ENCODE measurements around the gene KRTDAP.

Gene KRTDAP

DNA sequence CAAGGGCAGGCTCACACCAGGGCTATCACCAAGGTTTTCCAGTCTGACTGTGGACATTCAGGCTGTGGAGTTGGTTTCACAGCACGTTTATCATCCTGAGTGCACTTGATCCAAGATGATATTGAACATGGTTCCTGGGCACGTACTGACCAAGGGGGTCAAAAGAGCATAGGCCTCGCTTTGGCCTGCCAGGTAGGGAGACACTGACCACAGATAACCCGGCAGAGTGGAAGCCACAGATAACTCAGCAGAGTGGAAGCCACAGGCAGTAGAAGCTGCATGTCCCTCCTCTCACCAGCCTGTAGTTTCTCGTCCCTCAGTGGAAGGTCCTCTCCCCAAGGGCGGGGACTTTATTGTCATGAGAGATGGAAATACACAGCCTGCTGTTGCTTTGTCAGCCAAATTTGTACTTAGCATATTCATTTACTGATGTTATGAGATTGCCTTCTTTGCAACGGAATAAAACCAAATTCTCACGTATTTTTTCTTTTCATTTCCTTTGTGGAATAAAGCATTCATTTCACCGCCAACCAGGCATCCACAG, 8.8 kb upstream of the KRTDAP start:
- DNase-seq (ENCODE audit: low read depth) = no peak
- H3K4me3 ChIP-seq (ENCODE audit: low read depth, low read length) = no peak overlapping the region
- TF ChIP-seq, protein P1, sequence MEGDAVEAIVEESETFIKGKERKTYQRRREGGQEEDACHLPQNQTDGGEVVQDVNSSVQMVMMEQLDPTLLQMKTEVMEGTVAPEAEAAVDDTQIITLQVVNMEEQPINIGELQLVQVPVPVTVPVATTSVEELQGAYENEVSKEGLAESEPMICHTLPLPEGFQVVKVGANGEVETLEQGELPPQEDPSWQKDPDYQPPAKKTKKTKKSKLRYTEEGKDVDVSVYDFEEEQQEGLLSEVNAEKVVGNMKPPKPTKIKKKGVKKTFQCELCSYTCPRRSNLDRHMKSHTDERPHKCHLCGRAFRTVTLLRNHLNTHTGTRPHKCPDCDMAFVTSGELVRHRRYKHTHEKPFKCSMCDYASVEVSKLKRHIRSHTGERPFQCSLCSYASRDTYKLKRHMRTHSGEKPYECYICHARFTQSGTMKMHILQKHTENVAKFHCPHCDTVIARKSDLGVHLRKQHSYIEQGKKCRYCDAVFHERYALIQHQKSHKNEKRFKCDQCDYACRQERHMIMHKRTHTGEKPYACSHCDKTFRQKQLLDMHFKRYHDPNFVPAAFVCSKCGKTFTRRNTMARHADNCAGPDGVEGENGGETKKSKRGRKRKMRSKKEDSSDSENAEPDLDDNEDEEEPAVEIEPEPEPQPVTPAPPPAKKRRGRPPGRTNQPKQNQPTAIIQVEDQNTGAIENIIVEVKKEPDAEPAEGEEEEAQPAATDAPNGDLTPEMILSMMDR (conservative IDR thresholded peaks at IDR 0.05; ENCODE audit: low read depth, low read length) = no peak

DNA sequence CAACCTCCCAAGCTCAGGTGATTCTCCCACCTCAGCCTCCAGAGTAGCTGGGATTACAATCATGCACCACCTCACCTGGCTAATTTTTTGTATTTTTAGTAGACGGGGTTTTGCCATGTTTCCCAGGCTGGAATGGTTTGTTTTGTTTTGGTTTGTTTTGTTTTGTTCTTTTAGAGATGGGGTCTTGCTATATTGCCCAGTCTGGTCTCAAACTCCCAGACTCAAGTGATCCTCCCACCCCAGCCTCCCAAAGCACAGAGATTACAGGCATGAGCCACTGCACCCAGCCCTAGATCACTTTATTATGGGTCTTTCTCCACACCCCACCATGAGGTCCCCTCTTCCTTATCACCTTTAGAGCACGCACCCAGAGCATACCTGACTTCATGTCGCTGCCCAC, 8.0 kb upstream of the KRTDAP start:
- no peak for DNase-seq (ENCODE audit: low read depth)
- TF ChIP-seq, protein P1 (conservative IDR thresholded peaks at IDR 0.05; ENCODE audit: low read depth, low read length) = no peak
- no peak overlapping the region for H3K4me3 ChIP-seq (ENCODE audit: low read depth, low read length)

DNA sequence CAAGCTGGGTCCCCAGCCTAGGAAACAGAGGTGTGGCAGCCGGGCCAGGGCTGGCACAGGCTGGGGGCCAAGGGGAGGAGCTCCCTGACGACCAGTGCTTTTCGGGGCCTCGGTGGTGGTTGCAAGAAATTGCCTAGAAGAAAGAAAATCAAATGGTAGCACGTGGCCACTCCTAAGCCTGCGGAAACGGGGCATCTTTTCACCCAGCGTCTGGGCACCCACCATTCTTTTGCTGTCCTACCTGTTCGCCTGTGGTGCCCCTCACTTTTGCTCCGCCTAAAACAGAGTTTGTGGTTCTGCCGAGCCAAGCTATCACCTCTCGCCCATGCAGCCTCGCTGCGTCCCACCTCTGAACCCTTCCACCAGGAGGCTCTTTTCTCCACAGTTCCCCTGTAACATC, 7.1 kb upstream of the KRTDAP start:
- no peak for DNase-seq (ENCODE audit: low read depth)
- TF ChIP-seq, protein P1 (conservative IDR thresholded peaks at IDR 0.05; ENCODE audit: low read depth, low read length) = no peak
- H3K4me3 ChIP-seq (ENCODE audit: low read depth, low read length) = no peak overlapping the region

DNA sequence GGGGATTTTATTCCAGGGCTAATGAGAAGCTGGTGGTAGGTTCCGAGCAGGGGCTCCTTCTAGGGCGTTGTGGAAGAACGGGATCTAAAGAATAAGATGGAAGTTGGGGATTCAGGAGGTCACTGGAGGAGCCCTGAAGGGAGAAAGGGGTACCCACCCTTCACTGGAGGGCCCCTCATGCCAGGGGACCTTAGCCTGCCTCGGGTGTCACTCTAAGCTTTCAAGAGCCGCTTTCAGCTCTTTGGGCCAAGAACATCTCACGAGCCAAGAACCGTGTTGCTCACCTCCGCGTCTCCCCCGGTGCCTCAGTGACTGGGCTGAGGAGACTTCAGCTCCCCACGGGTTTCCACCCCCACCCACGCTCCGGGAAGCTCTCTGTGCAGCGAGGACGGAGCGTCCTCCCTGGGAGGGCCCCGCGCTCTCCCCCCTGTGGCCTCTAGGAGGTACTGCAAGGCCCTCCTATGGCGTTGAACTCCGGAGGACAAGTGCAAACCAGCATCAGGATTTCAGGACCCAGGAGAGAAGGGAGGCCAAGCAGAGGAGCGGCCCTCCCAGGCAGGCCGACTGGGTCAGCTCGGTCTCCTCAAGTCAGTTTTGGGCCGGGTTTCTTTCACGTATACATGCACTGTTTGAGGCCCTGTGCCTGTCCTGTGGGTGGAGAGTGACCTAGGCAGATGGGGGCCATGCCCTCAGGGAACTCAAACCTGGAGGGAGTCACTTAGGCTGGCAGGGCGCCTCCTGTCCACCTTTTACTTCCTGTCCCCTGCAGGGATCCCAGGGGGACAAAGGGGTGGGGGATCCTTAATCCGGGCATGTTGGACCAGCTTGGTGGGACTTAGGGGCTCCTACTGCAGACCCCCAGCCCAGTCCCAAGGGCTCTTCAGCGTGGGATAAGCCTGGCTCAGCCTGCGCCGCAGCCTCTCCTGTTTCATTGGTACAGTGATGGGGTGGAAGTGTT, 5.1 kb upstream of the KRTDAP start:
- DNase-seq (ENCODE audit: low read depth) = peak; percentile 73
- no peak overlapping the region for H3K4me3 ChIP-seq (ENCODE audit: low read depth, low read length)
- TF ChIP-seq, protein P1 (conservative IDR thresholded peaks at IDR 0.05; ENCODE audit: low read depth, low read length) = peak; percentile 99

DNA sequence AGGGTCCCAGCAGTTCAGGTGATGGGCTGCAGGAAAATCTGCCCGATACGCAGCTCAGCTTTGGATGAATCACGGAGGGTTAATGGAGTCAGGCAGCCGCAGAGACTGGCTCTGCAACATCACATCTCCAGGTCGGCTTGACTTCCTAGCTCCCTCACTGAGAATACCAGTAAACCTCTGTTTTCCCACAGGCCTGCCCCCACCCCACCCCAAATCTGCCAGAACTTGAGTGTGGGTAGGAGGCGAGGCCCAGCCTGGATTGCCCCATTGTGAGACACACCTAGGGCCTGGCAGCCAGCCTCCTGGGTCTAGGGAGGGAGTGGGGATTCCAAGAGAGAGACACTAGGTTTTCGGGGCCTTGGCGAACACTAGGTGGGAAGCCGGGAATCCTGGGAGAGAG, 3.7 kb upstream of the KRTDAP start:
- no peak overlapping the region for H3K4me3 ChIP-seq (ENCODE audit: low read depth, low read length)
- DNase-seq (ENCODE audit: low read depth) = no peak
- TF ChIP-seq, protein P1 (conservative IDR thresholded peaks at IDR 0.05; ENCODE audit: low read depth, low read length) = no peak

DNA sequence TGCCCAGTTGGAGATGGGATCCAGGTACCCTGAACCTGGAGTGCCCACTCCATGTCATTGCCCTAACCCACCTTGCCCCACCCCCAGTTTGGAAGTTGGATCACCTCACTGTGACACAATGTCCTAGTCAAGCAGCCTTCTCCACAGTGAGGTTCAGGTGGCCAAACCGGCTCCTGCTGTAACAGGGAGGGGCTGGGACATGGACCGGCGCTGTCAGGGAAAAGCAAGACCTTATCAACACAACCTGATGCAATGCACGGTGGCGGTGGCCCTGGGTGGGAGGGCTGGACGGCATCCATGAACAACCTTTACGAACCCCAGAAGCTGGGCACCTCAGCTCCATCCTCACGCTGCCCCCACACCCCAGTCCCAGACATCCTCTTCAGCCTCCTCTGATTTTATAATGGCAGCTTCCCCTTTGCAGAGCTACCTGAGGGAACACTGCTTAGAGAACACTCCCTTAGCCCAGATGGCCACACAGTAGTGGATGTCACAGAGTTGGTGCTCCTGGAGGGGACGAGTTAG, 1.6 kb upstream of the KRTDAP start:
- H3K4me3 ChIP-seq (ENCODE audit: low read depth, low read length) = no peak overlapping the region
- TF ChIP-seq, protein P1 (conservative IDR thresholded peaks at IDR 0.05; ENCODE audit: low read depth, low read length) = no peak
- no peak for DNase-seq (ENCODE audit: low read depth)
